Measurements from ENCODE around the gene DPEP2.
"Not testable (repeated sequence)": the region's sequence is repeated elsewhere in the genome, so short reads cannot be mapped to it uniquely, and the experiment has no call there.

DPEP2 gene

DNA sequence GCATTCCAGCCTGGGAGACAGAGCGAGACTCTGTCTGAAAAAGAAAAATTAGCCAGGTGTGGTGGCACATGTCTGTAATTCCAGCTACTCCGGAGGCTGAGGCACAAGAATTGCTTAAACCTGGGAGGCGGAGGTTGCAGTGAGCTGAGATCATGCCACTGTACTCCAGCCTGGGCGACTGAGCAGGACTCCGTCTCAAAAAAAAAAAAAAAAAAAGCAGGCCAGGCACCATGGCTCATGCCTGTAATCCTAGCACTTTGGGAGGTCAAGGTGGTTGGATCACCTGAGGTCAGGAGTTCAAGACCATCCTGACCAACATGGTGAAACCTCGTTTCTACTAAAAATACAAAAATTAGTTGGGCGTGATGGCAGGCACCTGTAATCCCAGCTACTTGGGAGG is 27.0 kb downstream of the DPEP2 start:
- DNase-seq = not testable (repeated sequence)

DNA sequence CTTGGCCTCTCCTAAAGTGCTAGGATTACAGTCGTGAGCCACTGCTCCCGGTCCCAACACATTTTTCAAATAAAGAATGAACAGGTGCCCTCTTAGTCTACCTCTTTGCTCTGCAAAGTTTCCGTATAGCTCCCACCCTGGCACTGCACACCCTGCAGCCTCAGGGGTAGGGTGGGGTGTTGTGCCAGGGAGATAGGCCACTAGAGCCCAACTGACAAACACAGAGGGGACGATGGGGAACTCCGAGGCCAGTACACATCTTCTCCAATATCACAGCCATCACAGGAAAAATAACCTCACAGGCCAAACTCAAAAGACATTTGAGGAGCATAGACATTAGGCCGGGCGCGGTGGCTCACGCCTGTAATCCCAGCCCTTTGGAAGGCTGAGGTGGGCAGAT is 28.2 kb downstream of the DPEP2 start:
- no peak for DNase-seq

DNA sequence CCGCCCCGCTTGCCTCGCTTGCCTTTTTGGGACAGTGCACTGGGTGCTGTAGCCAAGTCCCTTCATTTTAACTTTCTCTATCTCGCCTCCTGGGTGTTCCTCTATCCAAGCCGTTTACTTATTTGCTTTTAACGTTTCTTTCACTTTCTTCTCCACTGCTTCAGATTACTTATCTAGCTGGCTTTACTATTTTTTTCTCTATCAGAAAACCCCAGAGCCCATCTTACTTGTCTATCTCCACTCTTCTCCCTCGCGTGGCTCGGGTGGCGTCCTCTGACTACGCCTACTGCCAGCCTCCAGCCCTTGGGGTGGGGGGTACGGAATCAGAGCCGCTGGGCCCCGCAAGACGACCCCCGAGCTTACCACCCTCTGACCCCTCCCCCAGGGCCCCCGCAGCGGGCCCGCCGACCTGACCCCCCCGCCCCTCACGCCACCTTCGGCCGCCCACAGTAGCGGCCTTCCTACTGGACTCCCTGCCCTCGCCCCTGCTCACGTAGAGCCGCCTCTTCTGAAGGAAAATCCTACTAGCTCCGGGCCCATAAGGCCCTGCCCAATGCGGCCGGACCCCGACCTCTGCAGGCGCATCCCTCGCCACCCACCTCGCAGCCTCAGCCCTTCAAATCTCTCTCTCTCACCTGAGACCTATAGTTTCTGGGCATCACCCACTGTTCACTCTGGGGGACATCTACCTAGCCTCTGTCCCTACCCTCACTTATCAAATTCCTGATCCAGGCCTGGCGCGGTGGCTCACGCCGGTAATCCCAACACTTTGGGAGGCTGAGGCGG is 29.8 kb downstream of the DPEP2 start:
- no peak for DNase-seq

DNA sequence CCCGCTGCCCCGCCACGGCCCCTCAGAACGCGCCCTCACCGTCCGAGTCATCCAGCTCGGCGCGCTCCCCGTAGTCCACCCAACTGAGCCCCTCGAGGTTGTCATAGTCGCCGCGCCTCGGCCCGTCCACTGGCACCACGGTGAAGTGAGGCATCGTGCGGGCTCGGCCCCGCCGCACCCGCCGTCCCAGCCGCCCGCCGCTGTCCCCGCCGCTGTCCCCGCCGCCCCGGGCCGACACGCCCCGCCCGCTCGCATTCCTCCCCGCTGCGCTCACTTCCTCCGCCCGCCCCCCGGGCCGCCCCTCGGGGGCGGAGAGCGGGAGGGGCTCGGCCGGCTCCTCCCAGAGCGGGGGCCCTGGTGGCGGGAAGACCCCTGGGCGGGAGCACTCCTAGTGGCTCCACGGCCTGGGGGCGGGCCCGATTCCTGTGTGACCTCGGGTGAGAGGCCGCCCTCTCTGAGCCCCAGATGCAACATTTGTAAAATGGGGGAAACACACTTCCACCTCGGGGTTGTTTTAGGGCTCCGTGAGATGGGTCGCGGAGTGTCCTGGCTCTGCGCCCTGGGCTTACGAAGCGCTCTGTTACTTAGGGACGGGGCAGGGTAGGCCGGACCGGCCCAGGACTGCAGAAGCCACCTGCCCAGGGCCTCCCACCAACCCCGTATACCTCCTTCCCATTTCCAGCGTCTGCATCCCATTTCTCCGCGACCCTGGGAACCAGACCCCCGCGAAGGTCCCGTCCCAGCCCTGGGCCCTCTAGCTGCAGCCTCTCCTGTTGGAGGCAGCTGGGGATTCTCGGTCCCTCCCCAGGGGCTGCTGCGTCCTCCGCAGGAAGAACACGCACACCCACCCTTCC is 30.7 kb downstream of the DPEP2 start, which contains the start of gene SLC12A4:
Gene SLC12A4, minus strand, starts transcription at position 238 of the 854 bp plus-strand sequence. Its CDS starts 84 bp downstream, at position 154.
- peak; percentile 77 to 78 for DNase-seq

DNA sequence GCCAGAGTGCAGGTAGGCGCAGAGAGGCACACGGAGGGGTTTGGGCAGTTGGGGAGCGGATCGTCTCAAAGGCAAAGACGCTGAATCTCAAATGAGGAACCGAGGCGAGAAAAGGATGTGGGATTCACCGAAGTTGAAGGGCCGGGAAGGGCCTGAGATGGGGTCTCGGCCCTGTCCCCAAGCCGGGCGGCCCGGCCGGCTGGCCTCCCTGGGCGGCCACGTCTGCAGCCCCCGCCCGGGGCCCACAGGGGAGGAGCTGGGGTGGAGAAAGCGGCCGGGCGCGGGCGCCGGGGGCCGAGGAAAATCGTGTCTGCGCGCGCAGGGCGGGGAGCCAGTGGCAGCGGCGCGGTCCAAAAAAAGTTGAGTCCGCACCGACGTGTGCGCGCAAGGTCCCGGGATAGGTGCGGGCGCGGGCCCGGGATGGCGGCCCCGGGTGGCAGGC is 31.3 kb downstream of the DPEP2 start:
- DNase-seq = peak in 1 of 2 donors; percentile 21

DNA sequence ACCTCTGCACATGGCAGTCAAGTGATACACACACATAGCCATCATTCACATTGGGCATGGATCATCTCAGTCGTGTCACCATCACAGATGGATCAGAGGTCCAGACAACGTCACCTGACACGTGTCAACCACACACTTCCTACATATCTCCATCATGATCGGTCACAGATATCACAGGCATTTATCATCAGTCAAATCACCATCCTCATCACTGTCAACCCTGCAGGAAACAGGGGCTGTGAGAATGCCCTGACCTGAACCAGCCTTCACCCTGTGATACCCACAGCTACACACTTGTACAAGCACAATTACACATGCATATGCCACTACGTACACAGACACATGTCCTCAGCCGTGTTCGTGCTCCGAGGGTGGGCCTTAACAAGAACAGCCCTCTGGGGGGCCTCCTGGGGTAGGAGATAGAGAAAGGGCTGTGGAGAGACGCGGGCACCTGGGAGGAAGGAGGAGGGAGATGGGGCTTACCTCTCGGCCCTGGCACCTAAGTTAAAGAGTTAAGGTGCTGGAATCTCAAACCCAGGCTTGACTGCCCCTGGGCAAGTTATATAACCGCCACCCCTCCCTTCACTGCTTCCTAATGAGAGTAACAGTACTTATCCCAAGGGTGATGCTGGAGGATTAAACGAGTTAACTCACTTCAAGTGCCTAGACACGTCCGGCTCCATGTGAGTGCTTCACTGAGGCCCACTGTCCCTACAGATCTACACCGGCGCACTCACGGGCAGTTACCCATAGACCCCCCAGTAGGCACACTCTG is 31.9 kb downstream of the DPEP2 start:
- DNase-seq = no peak

DNA sequence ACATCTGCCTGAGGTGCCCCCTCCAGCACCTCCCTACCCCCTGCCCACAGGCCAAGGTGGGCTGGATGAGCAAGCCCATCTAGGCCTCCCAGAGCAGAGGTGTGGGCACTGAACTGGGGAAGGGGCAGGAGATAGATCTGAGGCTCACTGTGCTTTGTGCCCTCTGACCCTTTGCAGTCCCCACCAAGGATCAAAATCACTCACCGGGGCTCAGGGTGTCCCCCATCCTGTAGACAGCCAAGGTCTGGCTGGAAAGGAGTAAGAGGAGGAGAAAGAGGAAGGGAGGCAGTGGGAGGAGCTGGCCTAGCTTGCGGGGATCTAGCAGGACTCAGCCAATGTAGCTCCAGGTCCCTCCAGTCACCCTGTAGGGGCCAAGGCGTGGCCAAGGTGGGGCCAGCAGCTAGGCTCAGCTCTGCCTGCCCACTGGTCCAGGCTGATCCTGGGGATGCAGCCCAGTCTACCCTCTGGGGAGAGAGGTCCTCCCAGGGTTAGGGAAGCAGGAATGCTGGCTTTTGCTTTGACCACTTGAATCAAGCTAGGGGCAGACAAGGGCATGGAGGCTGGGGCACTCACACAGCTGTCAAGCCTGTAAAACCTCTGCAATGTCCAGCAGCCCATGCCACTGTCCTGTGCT is 32.6 kb downstream of the DPEP2 start:
- DNase-seq = no peak

DNA sequence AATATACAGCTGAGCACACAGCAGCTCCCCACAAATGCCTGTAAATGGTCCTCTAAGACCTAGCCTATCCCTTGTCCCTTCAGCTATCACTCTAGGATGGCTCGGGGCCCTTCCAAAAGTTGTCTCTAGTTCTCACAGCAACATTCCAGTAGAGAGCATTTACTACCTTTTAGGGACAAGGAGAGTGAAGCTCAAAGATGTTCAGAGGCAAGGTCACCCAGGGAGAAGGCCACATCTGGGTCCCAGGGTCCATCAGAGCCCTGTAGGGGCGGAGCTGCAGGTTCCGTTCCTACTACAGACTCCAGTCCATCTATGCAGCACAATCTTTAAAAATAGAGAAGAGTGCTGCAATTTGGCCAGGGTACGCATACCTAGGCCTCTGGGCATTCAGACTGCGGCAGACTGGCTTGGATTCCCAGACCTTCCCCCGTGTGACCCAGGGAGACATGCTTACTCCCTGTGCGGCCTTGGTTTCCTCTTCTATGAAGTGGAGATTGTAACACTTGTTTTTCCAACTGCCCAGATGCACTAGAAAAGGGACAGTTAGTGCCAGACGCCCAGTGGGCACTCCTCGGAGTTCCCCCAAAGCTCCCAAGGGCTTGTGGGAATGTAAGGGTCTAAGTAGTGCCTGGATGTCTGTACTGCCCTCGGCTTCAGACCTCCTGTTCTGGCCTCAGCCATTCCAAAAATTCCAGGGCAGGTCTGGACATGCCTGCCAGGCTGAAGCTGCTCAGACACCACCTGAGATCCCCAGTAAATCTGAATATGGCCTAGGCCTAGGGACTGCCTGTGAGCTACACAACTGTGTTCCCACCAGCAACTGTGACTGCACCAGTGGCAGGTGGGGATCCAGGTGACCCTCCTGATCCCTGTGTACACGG is 33.4 kb downstream of the DPEP2 start:
- DNase-seq = no peak

DNA sequence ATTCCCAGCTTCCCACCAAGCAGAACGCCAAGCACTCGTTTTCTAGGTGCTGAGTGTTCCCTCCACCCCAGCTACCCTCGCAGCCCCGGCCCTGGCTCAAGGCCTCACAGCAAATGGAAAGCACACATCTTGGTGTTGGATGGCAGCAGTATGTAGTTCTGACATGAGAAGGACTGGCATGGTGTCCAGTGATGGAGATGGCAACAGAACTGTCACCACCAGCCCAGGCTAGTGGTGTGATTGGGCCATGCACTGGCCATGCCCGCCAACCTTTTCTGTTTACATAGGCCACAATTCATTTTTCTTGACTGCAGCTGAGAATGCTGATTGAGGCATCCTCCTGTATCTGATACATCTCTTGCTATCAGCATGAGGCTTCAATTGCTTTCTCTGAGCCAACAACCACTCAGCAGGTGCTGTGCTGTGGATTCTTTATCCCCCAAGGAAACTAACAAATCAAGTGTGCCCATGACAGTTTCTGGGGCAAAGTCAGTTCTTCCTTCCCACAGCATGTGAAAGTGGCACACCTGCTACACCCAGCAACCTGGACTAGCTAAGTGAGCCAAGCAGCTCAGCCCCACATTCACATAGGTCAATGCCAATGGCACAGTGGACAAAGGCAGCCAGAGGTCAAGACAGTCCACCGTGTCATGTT is 34.7 kb downstream of the DPEP2 start:
- no peak for DNase-seq

DNA sequence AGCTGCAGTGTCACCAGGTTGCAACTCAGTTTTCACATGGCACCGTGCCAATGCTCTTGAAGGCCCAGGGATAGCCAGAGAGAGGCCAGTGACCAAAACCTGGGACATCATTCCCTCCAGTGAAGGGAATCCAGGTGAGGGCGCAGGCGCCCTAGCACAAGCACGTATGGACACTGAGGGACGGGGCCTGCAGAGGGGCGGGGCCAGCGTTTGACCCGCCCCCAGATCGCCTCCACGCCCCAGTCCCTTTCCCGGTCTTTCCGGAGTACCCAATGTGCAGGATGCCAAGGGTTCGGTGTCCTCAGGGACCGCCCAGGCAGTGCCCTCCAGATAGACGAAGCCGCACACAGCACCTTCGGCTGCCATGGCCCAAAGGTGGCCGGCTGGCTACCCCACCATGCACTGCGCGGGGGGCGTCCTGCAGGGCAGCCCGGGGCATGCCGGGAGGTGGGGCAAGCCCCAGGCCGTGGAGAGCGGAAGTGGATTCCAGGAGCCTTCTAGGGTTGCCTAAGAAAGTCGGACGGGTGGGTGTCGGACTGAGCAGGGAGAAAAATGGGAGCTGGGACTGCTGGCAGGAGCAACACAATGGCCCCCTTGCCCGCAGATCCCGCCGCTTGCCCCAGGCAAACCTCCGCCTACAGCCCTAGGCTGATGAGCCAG is 35.5 kb downstream of the DPEP2 start:
- no peak for DNase-seq

DNA sequence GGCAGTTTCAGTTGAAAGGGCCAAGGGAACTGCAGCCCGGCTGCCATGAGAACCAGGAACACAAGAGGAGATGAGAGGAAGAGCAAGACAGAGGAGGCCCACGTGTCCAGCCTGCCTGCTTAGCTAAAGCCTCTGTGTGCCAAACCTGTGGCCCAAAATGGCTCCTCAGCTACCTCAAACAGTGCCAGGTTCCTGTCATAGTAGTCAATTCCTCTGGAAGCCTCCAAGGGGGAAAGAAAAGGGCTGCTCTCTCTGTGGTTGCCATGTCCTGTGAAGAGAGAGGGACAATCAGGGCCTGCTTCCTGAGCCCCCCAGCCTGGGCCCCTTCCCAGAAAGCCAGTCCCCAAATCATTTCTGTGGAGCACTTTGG is 36.0 kb downstream of the DPEP2 start:
- no peak for DNase-seq

DNA sequence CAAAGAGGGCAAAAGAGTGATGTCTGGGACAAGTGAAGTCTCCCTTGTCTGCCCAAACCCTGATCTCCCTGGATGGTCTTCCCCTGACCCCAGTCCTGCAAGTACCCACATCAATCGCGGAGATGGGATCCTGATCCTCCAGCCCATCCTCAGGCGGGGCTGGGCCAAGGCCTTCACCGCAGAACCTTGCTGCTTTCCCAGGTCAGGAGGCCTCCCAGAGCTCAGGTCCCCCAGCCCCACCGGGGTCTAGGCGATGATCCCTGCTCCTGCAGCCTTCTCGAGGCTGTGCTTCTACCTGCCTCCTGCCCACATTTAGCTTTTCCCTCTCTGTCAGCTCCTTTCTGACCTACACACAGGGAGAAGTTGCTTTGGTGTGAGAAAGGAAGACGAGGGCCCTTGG is 37.1 kb downstream of the DPEP2 start:
- DNase-seq = no peak

DNA sequence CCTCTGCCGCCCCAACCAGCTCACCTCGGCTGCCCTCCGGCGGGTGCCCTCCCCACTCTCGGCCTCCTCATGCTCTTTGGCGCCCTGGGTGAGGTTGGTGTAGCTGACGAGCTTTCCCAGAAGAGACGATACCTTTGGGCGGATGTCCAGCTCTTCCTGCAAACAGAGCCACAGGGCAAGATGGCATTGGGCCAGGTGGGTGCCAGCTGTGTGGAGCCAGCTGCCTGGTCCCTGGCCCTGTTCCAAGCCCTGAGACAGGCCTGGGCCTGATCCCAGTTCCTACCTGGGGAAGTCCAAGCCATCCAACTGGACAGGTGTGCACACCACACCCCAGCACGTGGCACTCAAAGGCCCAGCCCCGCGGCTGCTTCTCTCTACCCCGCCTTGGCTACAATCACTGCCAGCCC is 37.7 kb downstream of the DPEP2 start:
- DNase-seq = no peak

DNA sequence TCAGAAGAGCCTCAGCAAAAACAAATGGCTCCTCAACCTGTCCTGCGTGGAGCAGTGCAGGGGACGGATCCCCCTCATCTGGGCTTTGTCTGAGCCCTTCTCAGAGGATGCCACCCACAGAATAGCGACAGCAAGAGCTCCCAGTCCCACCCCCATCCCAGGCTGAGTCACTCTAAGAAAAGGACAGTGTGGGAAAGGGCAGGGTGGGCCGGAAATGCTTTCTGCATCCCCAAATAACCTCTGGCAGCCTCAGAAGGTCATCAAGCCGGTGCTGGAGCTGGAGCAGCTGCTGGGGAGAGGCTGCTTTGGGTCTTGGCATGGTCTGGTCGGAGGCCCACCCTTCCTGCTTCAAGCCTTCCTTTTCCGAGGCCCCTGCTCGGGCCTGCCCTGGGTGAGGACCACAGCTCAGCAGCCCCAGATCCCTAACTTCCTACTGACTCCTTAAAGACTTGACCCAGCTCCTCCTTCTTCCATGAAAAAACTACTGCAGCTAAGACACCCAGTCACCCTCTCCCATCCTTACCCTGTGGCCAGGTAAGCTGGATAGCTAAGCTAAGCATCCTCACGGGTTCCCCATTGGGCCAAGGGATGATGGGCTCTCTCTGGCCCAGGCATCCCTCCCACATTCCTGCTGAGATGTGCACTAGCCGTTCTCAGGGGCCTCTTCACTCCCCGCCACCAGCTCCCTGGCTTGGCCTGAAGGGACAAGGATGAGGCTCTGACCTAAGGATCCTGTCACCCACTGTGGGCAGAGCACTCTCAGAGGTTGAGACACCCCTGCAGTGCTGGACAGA is 39.6 kb downstream of the DPEP2 start:
- DNase-seq = no peak

DNA sequence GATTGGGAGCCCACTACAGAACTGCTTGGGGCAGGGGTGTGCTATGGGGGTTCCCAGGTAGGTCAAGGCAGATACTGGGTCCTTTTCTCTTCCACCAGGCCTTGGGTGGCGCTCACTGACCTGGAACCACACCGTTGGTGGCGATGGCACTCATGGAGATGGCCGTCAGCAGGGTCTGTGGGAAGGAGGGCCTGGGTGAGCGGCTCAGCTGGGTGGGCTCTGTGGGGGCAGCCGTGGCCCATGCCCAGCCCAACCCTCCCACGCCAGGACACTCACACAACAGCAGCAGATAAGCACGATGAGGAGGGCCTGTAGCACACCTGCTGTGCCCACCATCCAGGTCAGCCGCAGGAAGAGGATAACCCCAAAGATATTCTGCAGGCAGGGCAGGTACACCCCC is 41.7 kb downstream of the DPEP2 start:
- no peak for DNase-seq

DNA sequence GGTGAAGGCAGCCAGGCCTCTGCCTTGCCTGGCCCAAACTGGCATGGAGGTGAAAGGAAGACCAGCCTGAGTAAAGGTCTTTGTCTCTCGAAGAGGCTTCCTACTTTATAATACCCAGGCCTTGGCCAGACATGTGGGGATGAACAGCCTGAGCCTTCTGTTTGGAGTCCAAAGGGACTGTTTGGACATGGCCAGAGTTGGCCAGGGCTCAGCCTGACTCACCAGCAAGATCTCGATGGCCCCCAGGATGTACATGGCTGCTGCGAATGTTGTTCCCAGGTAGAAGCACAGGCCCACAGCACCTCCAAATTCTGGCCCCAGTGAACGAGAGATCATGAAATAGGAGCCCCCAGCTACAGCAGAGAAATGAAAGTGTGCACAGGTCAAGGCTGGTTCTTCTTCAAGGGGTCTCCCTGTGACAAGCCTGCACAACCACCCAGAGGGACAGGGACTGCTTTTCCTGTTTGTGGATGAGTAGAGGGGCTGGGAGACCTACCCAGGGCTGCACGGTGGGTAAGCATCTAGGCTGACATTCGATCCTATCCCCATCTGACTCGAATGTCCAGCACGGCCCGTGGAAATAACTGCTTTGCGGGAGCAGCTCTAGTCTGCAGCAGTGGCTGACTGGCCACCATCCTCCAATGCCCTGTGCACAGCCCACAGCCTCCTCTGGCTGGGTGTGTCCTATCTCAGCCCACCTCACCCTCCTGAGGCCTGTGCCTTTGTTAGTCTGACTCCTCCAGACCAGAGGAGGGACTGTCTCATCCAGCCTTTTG is 44.7 kb downstream of the DPEP2 start:
- DNase-seq = no peak

DNA sequence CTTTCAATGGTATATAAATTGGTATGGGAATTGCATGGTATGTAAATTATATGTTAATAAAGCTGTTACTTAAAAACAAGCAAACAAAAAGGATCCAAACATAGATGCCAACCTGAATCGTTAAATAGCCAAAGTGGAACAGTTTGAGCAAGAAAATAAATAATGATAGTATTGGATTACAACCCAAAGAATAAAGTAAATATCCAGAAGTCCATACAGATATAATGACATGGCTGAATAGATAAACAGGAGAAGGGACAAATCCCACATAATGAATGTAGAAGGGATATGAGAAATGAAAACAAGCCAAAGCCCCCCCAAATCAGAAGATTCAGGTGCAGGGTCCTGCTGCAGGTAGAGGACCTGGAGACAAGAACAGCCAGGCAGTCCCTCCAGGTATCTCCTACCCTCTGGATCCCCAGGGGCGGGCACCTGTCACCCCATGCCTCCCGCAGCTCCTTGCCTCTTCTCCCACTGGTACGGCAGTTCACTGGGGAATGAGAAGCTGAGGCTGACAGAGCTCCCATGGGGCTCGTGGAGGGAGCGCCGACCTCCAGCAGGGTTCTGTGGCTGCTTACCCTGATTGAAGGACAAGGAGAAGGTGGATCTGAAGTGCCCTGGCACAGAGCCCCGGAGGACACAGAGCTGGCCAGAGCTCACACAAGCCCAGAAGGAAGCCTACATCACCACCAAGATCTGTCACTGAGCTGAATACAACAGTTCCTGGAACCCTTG is 45.5 kb downstream of the DPEP2 start:
- no peak for DNase-seq

DNA sequence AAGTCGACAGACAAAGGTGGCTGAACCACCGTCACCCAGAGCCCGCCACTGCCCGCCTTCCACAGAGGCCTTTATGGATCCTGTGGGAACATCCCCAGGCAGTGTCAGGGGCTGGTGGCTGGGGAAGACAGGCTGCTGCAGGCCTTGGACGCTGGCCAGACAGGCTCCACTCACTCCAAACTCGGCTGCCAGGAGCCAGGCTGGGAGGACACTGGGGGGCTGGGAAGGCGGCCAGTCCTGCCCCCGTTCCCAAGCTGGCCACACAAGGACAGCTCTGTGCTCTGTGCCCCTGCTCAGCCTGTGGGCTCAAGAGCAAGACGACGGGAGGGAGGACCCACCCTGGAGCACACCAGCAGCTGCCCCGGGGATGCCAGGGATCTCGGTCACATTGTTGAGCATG is 47.8 kb downstream of the DPEP2 start:
- DNase-seq = no peak
